ENCODE data around the gene ELK3. TPM values are rescaled to one million over a fixed set of nuclear protein-coding genes. Genes with fewer than 3 reads are reported as not detected.

The ELK3 gene
- total and polyA plus RNA-seq, 8 donors: 2.9 to 12.9 (median 6.1) TPM

GRCh38 chr12:96265400-96265799, 71.2 kb downstream of the ELK3 start:
- H3K4me3 ChIP-seq: no peak overlapping the region
- no peaks in the 10 kb centered on the region for H3K36me3 ChIP-seq
- H3K27ac ChIP-seq: no peak overlapping the region
- TF ChIP-seq, protein P1, sequence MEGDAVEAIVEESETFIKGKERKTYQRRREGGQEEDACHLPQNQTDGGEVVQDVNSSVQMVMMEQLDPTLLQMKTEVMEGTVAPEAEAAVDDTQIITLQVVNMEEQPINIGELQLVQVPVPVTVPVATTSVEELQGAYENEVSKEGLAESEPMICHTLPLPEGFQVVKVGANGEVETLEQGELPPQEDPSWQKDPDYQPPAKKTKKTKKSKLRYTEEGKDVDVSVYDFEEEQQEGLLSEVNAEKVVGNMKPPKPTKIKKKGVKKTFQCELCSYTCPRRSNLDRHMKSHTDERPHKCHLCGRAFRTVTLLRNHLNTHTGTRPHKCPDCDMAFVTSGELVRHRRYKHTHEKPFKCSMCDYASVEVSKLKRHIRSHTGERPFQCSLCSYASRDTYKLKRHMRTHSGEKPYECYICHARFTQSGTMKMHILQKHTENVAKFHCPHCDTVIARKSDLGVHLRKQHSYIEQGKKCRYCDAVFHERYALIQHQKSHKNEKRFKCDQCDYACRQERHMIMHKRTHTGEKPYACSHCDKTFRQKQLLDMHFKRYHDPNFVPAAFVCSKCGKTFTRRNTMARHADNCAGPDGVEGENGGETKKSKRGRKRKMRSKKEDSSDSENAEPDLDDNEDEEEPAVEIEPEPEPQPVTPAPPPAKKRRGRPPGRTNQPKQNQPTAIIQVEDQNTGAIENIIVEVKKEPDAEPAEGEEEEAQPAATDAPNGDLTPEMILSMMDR (IDR thresholded peaks at IDR 0.05): no peak
- intact Hi-C loops (cut with DNase I): no loop called here
- FAIRE-seq (no peak), DNase-seq (no peak), ATAC-seq (no peak)
- H3K9me3 ChIP-seq: no peaks in the 10 kb centered on the region
- no peaks in the 10 kb centered on the region for H3K27me3 ChIP-seq
- peaks cover 8 to 25% (median 9%) of the 10 kb centered on the region in 3 donors for H3K4me1 ChIP-seq
- 74 to 77% methylated on average over 2 of the region's 2 CpGs for WGBS, 2 donors

GRCh38 chr12:96265836-96266235, 71.7 kb downstream of the ELK3 start:
- Histone ChIP-seq H3K27ac (no peak overlapping the region), H3K27me3 (no peaks in the 10 kb centered on the region), H3K4me3 (no peak overlapping the region), H3K36me3 (no peaks in the 10 kb centered on the region), H3K9me3 (no peaks in the 10 kb centered on the region), H3K4me1 (peaks cover 8 to 24% (median 9%) of the 10 kb centered on the region in 3 donors)
- ATAC-seq: no peak
- no peak for FAIRE-seq
- TF ChIP-seq, protein P1 (IDR thresholded peaks at IDR 0.05): no peak
- intact Hi-C loops (cut with DNase I): no loop called here
- DNase-seq: no peak
- WGBS, 2 donors: 47 to 51% methylated on average over 1 of the region's 1 CpG

GRCh38 chr12:96266238-96266637, 72.1 kb downstream of the ELK3 start:
- Histone ChIP-seq H3K4me1 (peaks cover 8 to 20% (median 9%) of the 10 kb centered on the region in 3 donors), H3K36me3 (no peaks in the 10 kb centered on the region), H3K4me3 (no peak overlapping the region), H3K27ac (no peak overlapping the region), H3K9me3 (no peaks in the 10 kb centered on the region), H3K27me3 (no peaks in the 10 kb centered on the region)
- ATAC-seq: no peak
- TF ChIP-seq, protein P1 (IDR thresholded peaks at IDR 0.05): no peak
- DNase-seq: no peak
- intact Hi-C loops (cut with DNase I): no loop called here
- WGBS, 2 donors: 61 to 80% methylated on average over 2 of the region's 2 CpGs
- FAIRE-seq: no peak

DNA sequence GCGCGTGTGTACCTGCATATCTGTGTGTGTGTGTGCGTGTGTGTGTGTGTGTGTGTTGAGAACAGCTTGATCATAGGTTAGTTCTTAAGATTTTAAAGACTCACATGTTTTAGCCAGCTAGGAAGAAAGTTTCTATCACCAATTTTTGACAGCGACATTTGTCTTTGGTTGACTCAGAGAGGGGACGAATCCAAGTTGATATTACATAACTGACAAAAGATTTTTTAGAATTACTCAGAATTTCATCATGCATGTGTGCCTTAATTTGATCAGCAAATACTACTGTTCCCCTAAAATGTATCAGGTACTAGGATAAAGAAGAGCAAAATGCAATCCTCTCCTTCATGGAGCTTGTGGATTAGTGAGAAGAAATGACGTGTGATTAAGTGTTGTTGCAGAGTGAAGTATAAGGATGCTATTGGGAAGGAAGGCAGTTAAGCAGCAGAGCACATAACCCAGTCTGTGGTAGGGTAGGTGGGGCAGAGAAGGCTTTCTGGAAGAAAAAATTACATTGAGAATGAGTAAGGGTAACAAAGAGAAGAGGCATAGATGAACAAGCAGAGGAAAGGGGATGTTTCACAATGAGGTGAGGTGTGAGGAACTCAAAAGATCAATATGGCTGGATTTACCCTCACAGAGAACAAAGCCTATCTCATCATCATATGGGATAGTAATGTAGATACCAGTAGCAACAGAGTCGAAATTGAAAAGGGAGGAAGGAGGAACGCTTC, 77.5 kb downstream of the ELK3 start:
- no peak for ATAC-seq
- TF ChIP-seq, protein P1 (IDR thresholded peaks at IDR 0.05): no peak
- H3K9me3 ChIP-seq: no peaks in the 10 kb centered on the region
- 71 to 80% methylated on average over 8 of the region's 8 CpGs for WGBS, 2 donors
- H3K27me3 ChIP-seq: no peaks in the 10 kb centered on the region
- H3K4me1 ChIP-seq: peaks cover 0 to 3% (median 0%) of the 10 kb centered on the region in 3 donors
- H3K36me3 ChIP-seq: no peaks in the 10 kb centered on the region
- H3K4me3 ChIP-seq: no peak overlapping the region
- intact Hi-C loops (cut with DNase I): no loop called here
- no peak for DNase-seq
- H3K27ac ChIP-seq: no peak overlapping the region
- FAIRE-seq: no peak

GRCh38 chr12:96274331-96274730, 80.2 kb downstream of the ELK3 start:
- intact Hi-C loops (cut with DNase I): no loop called here
- Histone ChIP-seq H3K4me3 (no peak overlapping the region), H3K27ac (no peak overlapping the region), H3K36me3 (no peaks in the 10 kb centered on the region), H3K27me3 (no peaks in the 10 kb centered on the region), H3K9me3 (no peaks in the 10 kb centered on the region), H3K4me1 (peaks cover 0 to 3% (median 0%) of the 10 kb centered on the region in 3 donors)
- no peak for ATAC-seq
- DNase-seq: no peak
- TF ChIP-seq, protein P1 (IDR thresholded peaks at IDR 0.05): no peak
- FAIRE-seq: peak; percentile 23

Measured in pancreas (tissue), 10 donors.